Thoracic aorta (tissue), 2 donors: Measurements from ENCODE around the gene GMPPB. TPM values are rescaled to one million over a fixed set of nuclear protein-coding genes. Genes with fewer than 3 reads are reported as not detected.

Source experiments
- ATAC-seq: fragments of 150-250 bp; one replicate; pipeline ENCODE4 v1.8.0; 2017; ENCODE audit warnings: low read depth; ENCODE audit not compliant: insufficient number of reproducible peaks, low FRiP score
- DNase-seq: peaks from one replicate; pipeline ENCODE4 v3.0.0-alpha.2; 2020; ENCODE audit warnings: low spot score
- H3K27ac ChIP-seq, 2 donors: fragments of 200-600 bp; sonication (generic); 1 replicate in 1 of 2; 2 replicates in 1 of 2; pipeline ENCODE4 v1.5.1; 2016; ENCODE audit warnings: mild to moderate bottlenecking in 2 of 2, moderate library complexity in 2 of 2
- H3K27me3 ChIP-seq: fragments of 200-600 bp; sonication (generic); replicated peaks from 2 replicates; pipeline ENCODE4 v1.6.0; 2016; ENCODE audit warnings: mild to moderate bottlenecking; ENCODE audit not compliant: insufficient read depth
- H3K36me3 ChIP-seq: fragments of 200-600 bp; sonication (generic); one replicate; pipeline ENCODE4 v1.5.1; 2016
- H3K4me1 ChIP-seq, 2 donors: fragments of 200-600 bp; sonication (generic); 1 replicate in 1 of 2; 2 replicates in 1 of 2; pipeline versions ENCODE4 v1.5.1 to v1.6.0; 2016; ENCODE audit warnings: low read depth in 2 of 2, mild to moderate bottlenecking in 1 of 2; ENCODE audit not compliant: control insufficient read depth in 1 of 2
- H3K4me3 ChIP-seq: fragments of 200-600 bp; sonication (generic); 2 replicates; pipeline ENCODE4 v1.5.1; 2016; ENCODE audit warnings: mild to moderate bottlenecking
- H3K9me3 ChIP-seq: fragments of 200-600 bp; sonication (generic); 2 replicates; pipeline ENCODE4 v1.5.1; 2016
- total RNA-seq, 2 donors: library from RNA; depleted of rRNA; stranded (reverse); fragments of >200 nt; gene quantifications; one replicate each; pipeline versions ENCODE4 v1.1.0 to v1.2.3, GENCODE V29; 2016
- TF ChIP-seq, protein P1 (sequence below): fragments of 200-600 bp; sonication (generic); IDR thresholded peaks from one replicate; pipeline ENCODE4 v1.5.1; 2019; ENCODE audit warnings: antibody characterized with exemption

The GMPPB gene
- total RNA-seq, 2 donors from 2014 or later, result 30.5 to 43.1 TPM

DNA sequence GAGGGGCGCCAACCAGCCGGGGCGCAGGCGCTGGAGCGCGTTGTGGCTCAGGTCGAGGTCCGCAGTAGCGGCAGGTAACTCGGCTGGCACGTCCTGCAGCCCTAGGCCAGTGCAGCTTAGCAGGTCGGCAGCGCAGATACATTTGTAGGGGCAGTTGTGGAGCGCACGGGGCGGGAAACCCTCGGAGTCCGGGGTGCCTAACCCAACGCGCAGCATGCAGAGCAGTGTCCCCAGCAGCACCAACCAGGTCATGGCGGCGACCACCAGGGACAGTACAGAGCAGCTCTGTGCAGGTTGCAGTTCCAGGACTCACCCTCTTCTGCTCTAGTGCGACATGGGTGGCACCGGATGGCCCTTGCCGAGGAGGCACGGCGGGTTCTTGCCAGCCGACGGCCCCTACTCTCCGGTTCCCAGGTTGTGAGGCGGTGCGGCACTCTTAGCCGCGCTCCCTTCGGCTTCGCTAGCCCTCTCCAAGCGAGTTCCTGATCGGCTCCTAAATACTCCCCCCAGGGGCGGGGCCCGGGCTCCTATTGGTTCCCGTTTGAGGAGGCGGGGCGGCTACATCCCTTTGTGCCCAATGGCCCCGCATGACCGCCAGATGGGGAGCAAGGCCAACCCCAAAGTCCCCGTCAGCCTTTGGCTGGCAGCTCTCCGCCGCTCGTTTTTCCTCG, 4.4 kb downstream of the GMPPB start, which contains the start of gene AMIGO3:
TSS of gene AMIGO3 (minus strand) at position 471 of the 671 bp plus-strand sequence. CDS start at position 252, 219 bp downstream.
- H3K27ac ChIP-seq, result peak within 1 kb of the TSS; percentile 65 to 66
- peaks cover 20% of the 10 kb centered on the region for H3K36me3 ChIP-seq
- H3K4me3 ChIP-seq, result peak within 1 kb of the TSS; percentile 87
- TF ChIP-seq, protein P1, sequence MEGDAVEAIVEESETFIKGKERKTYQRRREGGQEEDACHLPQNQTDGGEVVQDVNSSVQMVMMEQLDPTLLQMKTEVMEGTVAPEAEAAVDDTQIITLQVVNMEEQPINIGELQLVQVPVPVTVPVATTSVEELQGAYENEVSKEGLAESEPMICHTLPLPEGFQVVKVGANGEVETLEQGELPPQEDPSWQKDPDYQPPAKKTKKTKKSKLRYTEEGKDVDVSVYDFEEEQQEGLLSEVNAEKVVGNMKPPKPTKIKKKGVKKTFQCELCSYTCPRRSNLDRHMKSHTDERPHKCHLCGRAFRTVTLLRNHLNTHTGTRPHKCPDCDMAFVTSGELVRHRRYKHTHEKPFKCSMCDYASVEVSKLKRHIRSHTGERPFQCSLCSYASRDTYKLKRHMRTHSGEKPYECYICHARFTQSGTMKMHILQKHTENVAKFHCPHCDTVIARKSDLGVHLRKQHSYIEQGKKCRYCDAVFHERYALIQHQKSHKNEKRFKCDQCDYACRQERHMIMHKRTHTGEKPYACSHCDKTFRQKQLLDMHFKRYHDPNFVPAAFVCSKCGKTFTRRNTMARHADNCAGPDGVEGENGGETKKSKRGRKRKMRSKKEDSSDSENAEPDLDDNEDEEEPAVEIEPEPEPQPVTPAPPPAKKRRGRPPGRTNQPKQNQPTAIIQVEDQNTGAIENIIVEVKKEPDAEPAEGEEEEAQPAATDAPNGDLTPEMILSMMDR, result peak; percentile 89
- ATAC-seq (peak; percentile 71), DNase-seq (peak; percentile 90)
- no peaks in the 10 kb centered on the region for H3K9me3 ChIP-seq
- H3K27me3 ChIP-seq, result no peaks in the 10 kb centered on the region
- H3K4me1 ChIP-seq, result peaks cover 17 to 31% of the 10 kb centered on the region in 2 donors

DNA sequence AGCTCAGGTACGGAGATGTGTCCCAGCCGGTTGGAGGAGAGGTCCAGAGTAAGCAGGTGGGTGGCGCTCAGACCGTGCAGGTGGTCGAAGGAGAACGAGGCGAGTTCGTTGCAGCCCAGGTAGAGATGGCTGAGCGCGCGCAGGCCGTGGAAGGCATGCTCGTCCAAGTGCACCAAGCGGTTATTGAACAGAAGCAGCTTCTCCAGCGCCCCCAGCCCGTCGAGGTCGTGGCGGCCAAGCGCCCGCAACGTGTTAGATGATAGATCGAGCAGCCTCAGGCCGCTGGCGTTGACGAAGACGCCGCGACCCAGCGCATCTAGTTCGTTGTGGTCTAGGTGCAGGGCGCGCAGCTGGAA, 4.9 kb downstream of the GMPPB start:
- DNase-seq (no peak), ATAC-seq (no peak)
- H3K36me3 ChIP-seq, result peaks cover 20% of the 10 kb centered on the region

DNA sequence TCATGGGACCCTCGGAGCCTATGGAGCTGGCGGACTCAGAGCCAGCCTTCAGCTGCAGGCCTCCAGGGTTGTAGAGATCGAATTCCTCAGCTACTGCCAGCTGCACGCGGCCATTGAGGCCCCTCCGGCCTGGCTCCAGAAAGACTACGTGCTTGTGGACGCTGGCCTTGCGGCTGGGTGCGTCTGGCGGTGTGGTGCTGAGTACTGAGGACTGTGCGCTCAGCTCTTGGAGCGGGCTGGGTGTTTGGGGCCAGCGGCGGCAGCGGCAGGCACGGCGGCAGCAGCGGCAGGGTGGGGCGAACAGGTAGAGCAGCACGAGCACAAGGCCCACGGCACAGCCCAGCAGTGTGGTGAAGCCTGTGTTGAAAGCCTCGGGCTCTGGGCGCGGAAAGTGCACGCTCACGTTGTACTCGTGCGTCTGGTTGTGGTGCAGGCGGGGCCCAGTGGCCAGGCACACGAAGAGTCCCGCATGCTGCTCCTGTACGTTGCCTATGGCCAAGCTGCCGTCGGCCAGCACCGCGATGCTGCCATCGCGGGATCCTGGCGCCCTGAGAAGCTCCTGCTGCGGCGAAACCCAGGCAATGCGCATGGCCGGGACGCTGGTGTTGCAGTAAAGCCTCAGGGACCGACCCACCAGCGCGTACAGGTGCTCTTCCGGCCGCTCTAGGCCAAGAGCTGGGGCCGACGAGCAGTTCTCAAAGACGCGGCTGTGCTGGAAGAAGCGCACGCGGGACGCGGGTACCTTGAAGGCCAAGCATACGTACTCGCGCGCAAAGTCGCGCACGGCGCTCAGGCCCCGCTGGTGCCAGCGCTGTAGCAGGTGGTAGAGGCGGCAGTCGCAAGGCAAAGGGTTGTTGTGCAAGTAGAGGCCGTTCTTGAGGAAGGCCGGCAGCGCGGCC, 5.5 kb downstream of the GMPPB start:
- no peak overlapping the region for H3K27ac ChIP-seq
- H3K27me3 ChIP-seq, result no peaks in the 10 kb centered on the region
- no peaks in the 10 kb centered on the region for H3K9me3 ChIP-seq
- H3K4me3 ChIP-seq, result peak overlapping the region; percentile 87
- H3K4me1 ChIP-seq, result peaks cover 17 to 29% of the 10 kb centered on the region in 2 donors
- DNase-seq (no peak), ATAC-seq (no peak)
- TF ChIP-seq, protein P1, result no peak
- peaks cover 20% of the 10 kb centered on the region for H3K36me3 ChIP-seq

More for the DNA sequence above, 4.9 kb downstream of the GMPPB start:
- TF ChIP-seq, protein P1, result no peak
- Histone ChIP-seq H3K9me3 (no peaks in the 10 kb centered on the region), H3K27me3 (no peaks in the 10 kb centered on the region), H3K27ac (no peak overlapping the region), H3K4me1 (peaks cover 17 to 29% of the 10 kb centered on the region in 2 donors), H3K4me3 (peak overlapping the region; percentile 87)

DNA sequence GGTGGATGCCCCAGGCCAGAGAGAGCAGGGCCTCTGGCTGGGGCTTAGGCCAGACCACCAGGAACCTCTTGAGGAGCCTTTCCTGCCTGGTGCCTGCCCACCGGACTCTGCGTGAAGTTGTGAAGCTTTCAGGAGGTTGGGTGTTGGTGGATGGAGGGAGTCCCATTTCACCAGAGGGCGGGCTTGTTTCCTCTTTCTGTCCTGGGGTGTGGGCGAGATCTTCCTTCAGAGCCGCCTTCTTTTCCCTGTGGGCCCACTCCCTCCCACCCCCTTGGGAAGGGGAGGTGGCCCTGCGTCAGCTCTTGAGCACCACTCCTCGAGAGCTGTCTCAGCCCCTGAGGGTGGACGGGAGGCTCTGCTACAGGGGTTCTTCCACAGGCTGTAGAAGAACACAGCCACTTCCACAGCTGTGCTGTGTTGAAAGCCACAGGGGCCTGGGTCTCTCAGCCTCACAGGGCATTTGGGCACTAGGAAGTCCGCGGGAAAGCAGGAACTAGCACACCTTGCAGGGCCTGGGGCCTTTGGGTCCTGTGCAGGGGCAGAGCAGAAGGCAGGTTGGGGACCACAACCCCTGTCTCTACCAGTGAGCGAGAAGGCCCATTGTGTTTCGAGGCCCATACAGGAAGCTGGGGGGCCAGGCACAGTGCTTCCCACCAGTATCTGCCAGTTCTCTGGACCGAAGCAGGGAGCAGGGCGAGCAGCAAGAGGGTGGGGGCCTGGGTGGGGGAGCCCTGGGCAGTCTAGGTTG, 6.4 kb downstream of the GMPPB start:
- peaks cover 8 to 20% of the 10 kb centered on the region in 2 donors for H3K4me1 ChIP-seq
- no peaks in the 10 kb centered on the region for H3K9me3 ChIP-seq
- TF ChIP-seq, protein P1, result no peak
- no peak overlapping the region for H3K4me3 ChIP-seq
- H3K27me3 ChIP-seq, result no peaks in the 10 kb centered on the region
- ATAC-seq (no peak), DNase-seq (no peak)
- peaks cover 23% of the 10 kb centered on the region for H3K36me3 ChIP-seq
- H3K27ac ChIP-seq, result no peak overlapping the region
